ENCODE data around the gene NAV2. TPM values are rescaled to one million over a fixed set of nuclear protein-coding genes. Genes with fewer than 3 reads are reported as not detected.

NAV2 gene
- total RNA-seq, 2 donors from 2014 or later, result 26.4 to 35.5 TPM

- 29 to 39% methylated on average over 2 of the region's 2 CpGs for WGBS, 2 donors
- Histone ChIP-seq H3K4me3 (no peak overlapping the region), H3K36me3 (replicated peaks in 1 of 2; ENCODE audit: insufficient read depth in 1 of 2, low read depth in 2 of 2) (no peaks in the 10 kb centered on the region), H3K4me1 (peaks cover 65% of the 10 kb centered on the region), H3K9me3 (no peaks in the 10 kb centered on the region), H3K27ac (peak overlapping the region; percentile 54 to 79 (median 64)), H3K27me3 (no peaks in the 10 kb centered on the region)
- intact Hi-C loops (cut with DNase I), result no loop called here
- no peak for TF ChIP-seq CTCF (IDR thresholded peaks at IDR 0.05)
- TF ChIP-seq POLR2A (IDR thresholded peaks at IDR 0.05), result no peak
- DNase-seq (no peak), ATAC-seq (no peak)
Observed at GRCh38 chr11:20014067-20014402, 301.4 kb downstream of the NAV2 start.

- Histone ChIP-seq H3K4me1 (peaks cover 55% of the 10 kb centered on the region), H3K4me3 (no peak overlapping the region), H3K27me3 (no peaks in the 10 kb centered on the region), H3K9me3 (no peaks in the 10 kb centered on the region), H3K36me3 (replicated peaks in 1 of 2; ENCODE audit: insufficient read depth in 1 of 2, low read depth in 2 of 2) (no peaks in the 10 kb centered on the region), H3K27ac (no peak overlapping the region)
- TF ChIP-seq CTCF (IDR thresholded peaks at IDR 0.05), result no peak
- no peak for TF ChIP-seq POLR2A (IDR thresholded peaks at IDR 0.05)
- DNase-seq (no peak), ATAC-seq (no peak)
- intact Hi-C loops (cut with DNase I), result no loop called here
- WGBS, 2 donors, result 57 to 59% methylated on average over 3 of the region's 3 CpGs
Observed at GRCh38 chr11:20015101-20015500, 302.5 kb downstream of the NAV2 start.

- H3K27ac ChIP-seq, result peak overlapping the region in 2 of 4 donors; percentile 38 to 41
- no peaks in the 10 kb centered on the region for H3K36me3 ChIP-seq (replicated peaks in 1 of 2; ENCODE audit: insufficient read depth in 1 of 2, low read depth in 2 of 2)
- no peaks in the 10 kb centered on the region for H3K9me3 ChIP-seq
- intact Hi-C loops (cut with DNase I), result no loop called here
- ATAC-seq (peak; percentile 63), DNase-seq (peak; percentile 37 to 69 (median 52))
- H3K4me3 ChIP-seq, result no peak overlapping the region
- peaks cover 48% of the 10 kb centered on the region for H3K4me1 ChIP-seq
- TF ChIP-seq POLR2A (IDR thresholded peaks at IDR 0.05) (no peak), CTCF (IDR thresholded peaks at IDR 0.05) (no peak)
- H3K27me3 ChIP-seq, result no peaks in the 10 kb centered on the region
- WGBS, 2 donors, result 27 to 42% methylated on average over 14 of the region's 14 CpGs
Observed at GRCh38 chr11:20015529-20016427, 303.1 kb downstream of the NAV2 start.

- no peak for TF ChIP-seq CTCF (IDR thresholded peaks at IDR 0.05)
- TF ChIP-seq POLR2A (IDR thresholded peaks at IDR 0.05), result no peak
- Histone ChIP-seq H3K9me3 (no peaks in the 10 kb centered on the region), H3K27ac (no peak overlapping the region), H3K4me1 (peaks cover 41% of the 10 kb centered on the region), H3K27me3 (no peaks in the 10 kb centered on the region), H3K4me3 (no peak overlapping the region), H3K36me3 (replicated peaks in 1 of 2; ENCODE audit: insufficient read depth in 1 of 2, low read depth in 2 of 2) (no peaks in the 10 kb centered on the region)
- intact Hi-C loops (cut with DNase I), result no loop called here
- WGBS, 2 donors, result 51 to 63% methylated on average over 3 of the region's 3 CpGs
- DNase-seq, result no peak
- no peak for ATAC-seq
Observed at GRCh38 chr11:20016526-20016925, 303.9 kb downstream of the NAV2 start.

- H3K27me3 ChIP-seq, result no peaks in the 10 kb centered on the region
- H3K9me3 ChIP-seq, result no peaks in the 10 kb centered on the region
- TF ChIP-seq POLR2A (IDR thresholded peaks at IDR 0.05) (no peak), CTCF (IDR thresholded peaks at IDR 0.05) (no peak)
- no peaks in the 10 kb centered on the region for H3K36me3 ChIP-seq (replicated peaks in 1 of 2; ENCODE audit: insufficient read depth in 1 of 2, low read depth in 2 of 2)
- WGBS, 2 donors, result 91 to 92% methylated on average over 4 of the region's 4 CpGs
- no peak overlapping the region for H3K4me3 ChIP-seq
- DNase-seq (no peak), ATAC-seq (no peak)
- intact Hi-C loops (cut with DNase I), result no loop called here
- peaks cover 41% of the 10 kb centered on the region for H3K4me1 ChIP-seq
- no peak overlapping the region for H3K27ac ChIP-seq
Observed at GRCh38 chr11:20017320-20017719, 304.7 kb downstream of the NAV2 start.

Measured in body of pancreas (tissue), 4 donors.